PFSK-1 (cell line): ENCODE results near the gene COG3.

Experiments
- POLR2AphosphoS5 ChIP-seq: IDR thresholded peaks from 2 replicates; pipeline ENCODE4 v1.6.1; 2012; ENCODE audit warnings: low read depth, mild to moderate bottlenecking, control low read depth, low read length, moderate library complexity
- SIN3A ChIP-seq: IDR thresholded peaks from 2 replicates; pipeline ENCODE4 v1.6.1; 2012; ENCODE audit warnings: mild to moderate bottlenecking, low read length, moderate library complexity, borderline replicate concordance; ENCODE audit not compliant: insufficient read depth
- TAF1 ChIP-seq: IDR thresholded peaks from 2 replicates; pipeline ENCODE4 v1.6.1; 2012; ENCODE audit warnings: low read length, control low read depth, borderline replicate concordance; ENCODE audit not compliant: insufficient read depth

- TF ChIP-seq SIN3A = no peak
- no peak for TF ChIP-seq POLR2AphosphoS5
- TF ChIP-seq TAF1 = no peak
Observed at GRCh38 chr13:45575146-45575829, 110.5 kb downstream of the COG3 start.
